ENCODE data around the gene FIBCD1. TPM values are rescaled to one million over a fixed set of nuclear protein-coding genes. Genes with fewer than 3 reads are reported as not detected.

FIBCD1 gene
- 0.29 TPM for total RNA-seq

GRCh38 chr9:130938652-130939404 is at the start of gene FIBCD1:
TSS of gene FIBCD1 (minus strand) at chr9:130939247. CDS start at chr9:130938607, 640 bp downstream.

GRCh38 chr9:130896233-130897014 is 42.6 kb downstream of the FIBCD1 start, which contains the start of gene QRFP:
TSS of gene QRFP (minus strand) at chr9:130896812. CDS start at chr9:130893838, 2,974 bp downstream.

Other genes with a start within 250 kb of the FIBCD1 start
- gene EXOSC2, start 245.5 kb downstream of the FIBCD1 start, total RNA-seq, result 26.2 TPM
- gene ABL1, start 104.0 kb downstream of the FIBCD1 start, total RNA-seq, result 58.0 TPM
- not detected for gene QRFP, start 42.4 kb downstream of the FIBCD1 start, total RNA-seq
- 47.9 TPM for gene LAMC3, start 69.9 kb upstream of the FIBCD1 start, total RNA-seq
- 214 TPM for gene AIF1L, start 157.3 kb upstream of the FIBCD1 start, total RNA-seq
- gene NUP214, start 186.3 kb upstream of the FIBCD1 start, total RNA-seq, result 49.5 TPM